NCI-H146 (cell line): Measurements from ENCODE around the gene HDLBP.
"Not testable (repeated sequence)": the region's sequence is repeated elsewhere in the genome, so short reads cannot be mapped to it uniquely, and the experiment has no call there.

Source experiments
- DNase-seq: peaks from one replicate; lab custom pipeline; 2025; lab: John Stamatoyannopoulos, UW

The HDLBP gene

GRCh38 chr2:241302759-241303651, 12.5 kb downstream of the HDLBP start:
- no peak for DNase-seq

- no peak for DNase-seq
Observed at GRCh38 chr2:241302083-241302482, 13.4 kb downstream of the HDLBP start.

DNA sequence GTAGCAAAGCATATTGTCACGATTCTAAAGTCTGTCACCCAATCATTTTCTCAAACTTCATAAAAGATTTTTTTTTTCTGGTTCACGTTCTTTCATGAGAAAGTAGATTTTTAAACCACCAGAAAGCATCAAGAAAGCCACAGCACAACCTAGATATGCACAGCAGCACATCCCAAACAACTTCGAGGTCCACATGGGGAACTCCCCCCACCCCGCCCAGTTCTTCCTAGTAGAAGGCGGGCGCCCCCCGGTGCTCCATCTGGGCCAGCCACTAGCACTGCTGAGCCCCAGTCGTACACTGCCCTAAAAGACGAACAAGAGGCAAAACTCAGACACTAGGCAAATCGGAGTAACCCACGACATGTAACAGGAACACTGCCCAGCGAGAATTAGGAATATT, 15.5 kb downstream of the HDLBP start:
- DNase-seq: no peak

DNA sequence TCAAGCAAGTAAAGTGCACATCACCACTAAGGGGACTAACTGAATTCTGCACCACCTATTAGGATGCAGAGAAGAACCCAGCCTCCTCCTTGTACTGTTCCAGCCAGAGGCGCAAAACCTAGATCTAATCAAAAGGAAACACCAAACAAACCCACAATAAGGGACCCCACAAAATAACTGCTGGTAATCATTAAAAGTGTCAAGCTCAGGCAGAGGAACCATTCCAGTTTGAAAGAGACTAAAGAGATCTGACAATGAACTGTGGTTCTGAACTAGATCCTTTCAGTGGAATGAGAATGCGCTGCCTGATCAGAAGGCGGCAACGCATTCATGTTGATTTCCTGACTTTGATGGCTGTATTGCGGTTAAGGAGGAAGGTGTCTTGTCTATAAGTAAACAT, 16.8 kb downstream of the HDLBP start:
- no peak for DNase-seq

DNA sequence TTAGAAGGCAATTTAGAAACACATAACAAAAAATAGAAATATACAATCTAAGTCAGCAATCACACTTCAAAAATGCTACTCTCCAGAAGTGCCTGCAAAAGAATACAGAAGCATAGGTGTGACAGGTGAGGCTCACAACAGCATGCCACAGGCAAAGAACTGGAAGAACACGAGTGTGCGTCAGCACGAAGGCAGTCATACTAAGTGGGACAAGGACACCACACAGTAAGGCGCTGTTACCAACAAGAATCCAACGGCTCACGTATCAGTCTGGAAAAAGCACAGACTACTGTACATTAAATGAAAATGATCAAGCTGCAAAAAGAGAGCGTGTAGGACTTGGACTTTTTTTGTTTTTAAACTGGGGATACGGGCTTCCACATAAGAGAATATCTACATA, 18.7 kb downstream of the HDLBP start:
- DNase-seq: no peak

DNA sequence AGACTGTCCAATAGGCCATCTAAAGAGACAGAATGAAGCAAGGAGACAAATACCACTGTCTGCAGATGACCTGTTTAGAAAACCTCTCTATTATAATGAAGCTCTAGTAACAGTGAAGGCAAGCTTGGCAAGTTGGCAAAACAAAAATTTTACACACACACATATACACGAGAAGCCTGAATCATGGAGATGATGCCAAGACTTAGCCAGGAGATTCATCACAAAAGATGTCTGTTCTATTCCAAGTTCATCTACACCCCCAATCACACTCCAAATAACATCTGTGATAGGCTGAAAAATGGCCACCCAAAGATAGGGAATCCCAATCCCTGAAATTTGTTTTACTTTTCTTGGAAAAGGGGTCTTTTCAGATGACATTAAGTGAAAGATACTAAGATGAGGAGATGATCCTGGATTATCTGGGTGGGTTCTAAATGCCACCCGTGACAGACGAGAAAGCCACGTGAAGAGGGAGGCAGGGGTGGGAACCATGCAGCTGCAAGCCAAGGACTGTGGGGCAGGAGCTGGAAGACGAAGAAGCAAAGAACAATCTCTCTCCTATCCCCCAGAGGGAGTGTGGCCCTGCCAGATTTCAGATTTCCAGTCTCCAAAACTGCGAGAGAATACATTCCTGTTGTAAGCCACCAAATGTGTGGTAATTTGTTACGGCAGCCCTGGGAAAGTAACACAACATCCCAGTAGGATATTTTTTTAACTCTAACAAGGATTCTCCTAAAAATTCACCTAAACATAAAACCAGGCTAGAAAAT, 20.0 kb downstream of the HDLBP start:
- DNase-seq: no peak

DNA sequence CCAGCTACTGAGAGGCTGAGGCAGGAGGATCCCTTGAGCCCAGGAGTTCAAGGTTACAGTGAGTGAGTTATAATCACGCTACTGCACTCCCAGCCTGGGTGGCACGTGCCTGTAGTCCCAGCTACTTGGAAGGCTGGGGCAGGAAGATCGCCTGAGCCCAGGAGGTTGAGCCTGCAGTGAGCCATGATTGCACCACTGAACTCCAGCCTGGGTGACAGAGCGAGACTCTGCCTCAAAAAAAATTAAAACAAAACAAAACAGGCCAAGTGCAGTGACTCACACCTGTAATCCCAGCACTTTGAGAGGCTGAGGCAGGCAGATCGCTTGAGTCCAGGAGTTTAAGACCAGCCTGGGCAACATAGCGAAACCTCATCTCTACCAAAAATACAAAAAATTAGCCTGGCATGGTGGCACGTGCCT, 22.1 kb downstream of the HDLBP start:
- DNase-seq: not testable (repeated sequence)

DNA sequence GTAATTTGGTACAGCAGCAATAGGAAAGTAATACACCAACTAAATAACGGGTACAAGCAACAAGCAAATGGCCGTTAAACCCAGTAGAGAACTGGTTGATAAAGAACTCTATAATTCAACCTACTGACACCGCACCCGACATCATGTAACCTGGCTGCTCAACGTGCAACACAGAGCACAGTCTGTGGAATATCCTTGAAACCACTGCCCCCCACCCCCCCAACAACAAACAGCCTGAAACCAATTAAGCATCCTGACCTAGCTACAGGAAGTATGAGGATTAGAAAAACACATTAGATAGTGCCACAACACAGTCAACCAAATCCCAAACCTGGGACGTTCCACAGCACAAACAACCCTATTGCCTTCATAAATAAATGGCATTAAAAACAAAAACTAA, 23.5 kb downstream of the HDLBP start:
- no peak for DNase-seq

DNA sequence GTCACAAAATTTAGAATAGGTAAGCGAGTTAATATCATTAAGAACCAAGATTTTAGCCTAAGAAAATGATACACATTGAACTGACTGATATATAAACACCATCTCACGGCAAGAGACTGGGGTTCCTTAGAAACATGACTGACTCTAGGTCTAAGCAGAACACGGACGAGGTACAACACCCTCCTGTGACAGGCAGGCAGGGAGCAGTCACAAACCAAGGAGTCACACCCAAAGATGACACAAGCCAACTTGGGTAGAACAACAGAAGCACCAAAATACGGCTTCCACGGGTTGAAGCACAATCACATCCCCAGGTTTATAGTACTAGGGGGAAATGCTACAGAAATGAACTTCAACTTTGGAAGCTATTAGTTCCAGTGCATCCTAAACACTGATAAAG, 24.3 kb downstream of the HDLBP start:
- no peak for DNase-seq

DNA sequence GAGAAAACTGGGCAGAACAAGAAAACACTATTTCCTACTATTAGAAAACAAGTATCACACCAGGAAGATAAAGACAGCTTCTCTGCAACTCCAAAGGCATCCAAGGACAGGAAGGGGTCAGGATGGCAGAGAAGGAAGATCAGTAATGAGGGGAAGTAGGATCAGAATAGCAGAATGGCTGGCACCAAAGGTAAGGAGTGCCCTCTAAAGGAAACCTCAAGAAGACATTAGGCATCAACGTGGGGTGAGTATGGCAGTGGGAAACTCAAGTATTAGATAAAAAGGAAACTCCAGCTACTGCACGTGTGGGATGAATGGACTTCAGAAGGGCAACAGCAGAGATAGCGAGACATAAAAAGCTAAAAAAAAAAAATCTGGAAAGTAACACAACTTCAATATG, 25.9 kb downstream of the HDLBP start:
- no peak for DNase-seq

DNA sequence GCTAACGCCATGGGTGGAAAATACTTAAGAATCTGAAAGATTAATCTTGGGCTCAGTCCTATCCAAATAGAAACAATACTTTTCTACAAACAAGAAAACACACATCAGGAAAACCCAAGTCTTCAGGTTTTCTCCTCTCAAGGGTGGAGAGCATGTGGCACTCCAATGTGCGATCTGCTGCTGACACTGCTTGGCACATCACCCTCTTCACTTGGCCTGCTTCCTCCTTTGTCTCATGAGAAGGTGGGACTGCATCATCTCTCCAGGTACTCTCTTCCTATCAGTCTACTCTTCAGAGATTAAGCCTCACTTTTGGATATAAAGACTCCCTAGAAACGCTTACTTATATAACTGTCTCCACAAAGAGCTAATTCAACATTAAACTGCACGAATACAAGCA, 26.4 kb downstream of the HDLBP start:
- DNase-seq: no peak

DNA sequence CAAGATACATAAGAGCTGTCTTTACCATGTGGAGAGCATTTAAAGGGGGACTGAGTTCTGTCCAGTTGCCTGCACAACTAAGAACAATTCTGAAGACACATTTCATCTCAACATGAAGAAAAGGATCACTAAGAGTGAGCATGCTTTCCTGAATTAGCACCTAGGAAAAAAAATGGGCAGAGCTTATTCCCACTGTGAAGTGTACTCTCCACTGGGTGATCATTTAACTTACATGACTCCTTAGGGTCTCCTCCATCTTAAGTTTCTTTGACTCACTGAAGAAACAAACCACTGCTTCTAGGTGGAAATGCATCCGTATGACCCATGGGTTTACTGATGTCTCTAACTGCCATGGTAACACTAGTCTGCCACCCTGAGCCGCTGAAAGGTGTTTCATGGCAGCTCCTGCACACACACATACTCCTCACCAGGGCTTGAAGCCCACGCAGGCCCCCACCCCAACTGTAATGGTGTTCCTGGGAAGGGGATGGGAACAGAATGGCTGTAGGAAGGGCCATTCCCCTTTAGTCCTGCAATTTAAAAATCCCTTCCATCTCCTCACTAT, 27.1 kb downstream of the HDLBP start:
- DNase-seq: no peak

DNA sequence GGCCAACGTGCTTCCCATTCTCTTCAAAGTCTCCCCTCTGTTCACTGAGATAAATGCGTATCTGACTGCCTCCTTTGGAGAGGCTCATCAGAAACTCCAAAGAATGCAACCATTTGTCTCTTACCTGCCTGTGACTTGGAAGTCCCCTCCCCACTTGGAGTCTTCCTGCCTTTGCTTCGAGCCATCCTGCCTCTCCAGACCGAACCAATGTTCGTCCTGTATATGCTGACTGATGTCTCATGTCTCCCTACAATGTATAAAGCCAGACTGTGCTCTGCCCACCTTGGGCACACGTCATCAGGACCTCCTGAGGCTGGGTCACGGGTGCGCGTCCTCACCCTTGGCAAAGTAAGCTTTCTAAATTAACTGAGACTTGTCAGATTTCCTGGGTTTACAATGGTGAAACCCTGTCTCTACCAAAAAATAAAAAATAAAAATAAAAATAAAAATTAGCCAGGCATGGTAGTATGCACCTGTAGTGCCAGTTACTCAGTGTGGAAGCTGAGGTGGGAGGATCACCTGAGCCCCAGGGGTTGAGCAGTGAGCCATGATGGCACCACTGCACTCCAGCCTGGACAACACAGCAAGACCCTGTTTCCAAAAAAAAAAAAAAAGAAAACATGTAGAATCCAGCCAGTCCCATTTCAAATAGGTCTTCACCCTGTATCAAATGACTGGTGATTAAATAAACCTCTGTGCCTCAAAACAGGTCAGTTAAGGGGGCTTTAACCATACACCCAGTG, 29.0 kb downstream of the HDLBP start:
- DNase-seq: no peak

GRCh38 chr2:241285596-241285995, 29.9 kb downstream of the HDLBP start:
- no peak for DNase-seq

GRCh38 chr2:241282555-241282954, 32.9 kb downstream of the HDLBP start:
- no peak for DNase-seq

- no peak for DNase-seq
Observed at GRCh38 chr2:241280291-241280690, 35.2 kb downstream of the HDLBP start.

DNA sequence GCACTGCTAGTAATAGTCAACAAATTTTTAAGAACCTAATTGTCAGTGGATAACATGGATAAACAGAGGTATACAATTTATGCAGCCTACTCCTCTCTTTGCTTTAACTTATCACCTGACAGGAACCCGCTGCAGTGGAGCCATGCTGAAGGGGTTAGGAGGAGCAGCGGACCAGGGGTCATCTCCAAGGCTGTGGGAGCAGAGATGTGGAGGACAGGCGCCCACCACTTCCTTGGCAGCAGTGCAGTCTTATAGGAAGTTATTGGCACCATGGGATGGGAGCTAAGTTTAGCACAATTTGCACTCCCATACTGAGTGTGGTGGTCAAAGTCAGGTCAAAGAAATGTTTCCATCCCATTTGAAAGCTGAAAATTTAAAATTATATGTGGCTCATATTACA, 35.6 kb downstream of the HDLBP start:
- no peak for DNase-seq

DNA sequence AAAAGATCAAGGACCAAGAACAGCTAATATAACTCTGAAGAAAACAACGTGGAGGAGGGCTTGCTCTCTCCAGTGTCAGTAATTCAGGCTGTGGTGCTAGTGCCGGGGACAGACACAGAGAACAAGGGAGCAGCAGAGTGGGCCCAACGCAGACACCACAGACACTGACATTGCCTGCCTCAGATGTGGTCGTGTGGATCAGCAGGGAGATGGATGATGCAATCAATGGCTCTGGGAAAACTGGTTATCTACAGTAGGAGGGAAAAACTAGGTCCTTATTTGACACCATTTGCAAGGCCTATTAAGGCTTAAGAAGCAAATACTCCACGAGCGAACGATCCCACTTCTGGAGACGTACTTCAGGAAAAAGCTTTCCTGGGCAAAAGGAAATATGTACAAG, 36.1 kb downstream of the HDLBP start:
- no peak for DNase-seq

- not testable (repeated sequence) for DNase-seq
Observed at GRCh38 chr2:241278306-241278705, 37.2 kb downstream of the HDLBP start.

- DNase-seq: no peak
Observed at GRCh38 chr2:241275910-241276309, 39.6 kb downstream of the HDLBP start.

- DNase-seq: no peak
Observed at GRCh38 chr2:241275504-241275903, 40.0 kb downstream of the HDLBP start.

GRCh38 chr2:241274127-241274526, 41.3 kb downstream of the HDLBP start:
- no peak for DNase-seq
